ENCODE data around the gene RGS11. TPM values are rescaled to one million over a fixed set of nuclear protein-coding genes. Genes with fewer than 3 reads are reported as not detected.

Gene RGS11
- total RNA-seq, 2 donors from 2014 or later: 2.9 to 4.0 TPM

GRCh38 chr16:305916-306626 is 30.3 kb upstream of the RGS11 start:
- TF ChIP-seq CTCF (IDR thresholded peaks at IDR 0.05): no peak
- intact Hi-C loops (cut with DNase I): no loop called here
- no peak overlapping the region for H3K27ac ChIP-seq
- H3K27me3 ChIP-seq: no peaks in the 10 kb centered on the region
- no peak overlapping the region for H3K9ac ChIP-seq (ENCODE audit: low read depth in 2 of 2, low read length in 2 of 2)
- no peak overlapping the region for H3K4me3 ChIP-seq
- H3K9me3 ChIP-seq: no peaks in the 10 kb centered on the region
- no peaks in the 10 kb centered on the region for H3K36me3 ChIP-seq
- H3K4me1 ChIP-seq: no peaks in the 10 kb centered on the region
- no peak for DNase-seq

- intact Hi-C loops (cut with DNase I): no loop called here
- Histone ChIP-seq H3K9ac (ENCODE audit: low read depth in 2 of 2, low read length in 2 of 2) (no peak overlapping the region), H3K27ac (no peak overlapping the region), H3K36me3 (no peaks in the 10 kb centered on the region), H3K4me1 (no peaks in the 10 kb centered on the region), H3K9me3 (no peaks in the 10 kb centered on the region), H3K27me3 (no peaks in the 10 kb centered on the region), H3K4me3 (no peak overlapping the region)
- TF ChIP-seq CTCF (IDR thresholded peaks at IDR 0.05): no peak
- no peak for DNase-seq
Observed at GRCh38 chr16:303760-304505, 28.2 kb upstream of the RGS11 start.

- TF ChIP-seq CTCF (IDR thresholded peaks at IDR 0.05): no peak
- DNase-seq: no peak
- Histone ChIP-seq H3K36me3 (no peaks in the 10 kb centered on the region), H3K9me3 (no peaks in the 10 kb centered on the region), H3K4me1 (no peaks in the 10 kb centered on the region), H3K4me3 (no peak overlapping the region), H3K27me3 (no peaks in the 10 kb centered on the region), H3K9ac (ENCODE audit: low read depth in 2 of 2, low read length in 2 of 2) (no peak overlapping the region), H3K27ac (no peak overlapping the region)
- intact Hi-C loops (cut with DNase I): no loop called here
Observed at GRCh38 chr16:301950-302349, 26.2 kb upstream of the RGS11 start.

GRCh38 chr16:301235-301634 is 25.5 kb upstream of the RGS11 start:
- no peak for DNase-seq
- H3K36me3 ChIP-seq: no peaks in the 10 kb centered on the region
- intact Hi-C loops (cut with DNase I): no loop called here

GRCh38 chr16:297832-298231 is 22.1 kb upstream of the RGS11 start:
- H3K27ac ChIP-seq: no peak overlapping the region
- no peak for TF ChIP-seq CTCF (IDR thresholded peaks at IDR 0.05)
- intact Hi-C loops (cut with DNase I): no loop called here
- H3K9me3 ChIP-seq: no peaks in the 10 kb centered on the region
- H3K4me3 ChIP-seq: no peak overlapping the region
- no peaks in the 10 kb centered on the region for H3K4me1 ChIP-seq
- no peaks in the 10 kb centered on the region for H3K27me3 ChIP-seq
- DNase-seq: no peak
- no peak overlapping the region for H3K9ac ChIP-seq (ENCODE audit: low read depth in 2 of 2, low read length in 2 of 2)
- no peaks in the 10 kb centered on the region for H3K36me3 ChIP-seq

More at GRCh38 chr16:301235-301634, 25.5 kb upstream of the RGS11 start:
- H3K27me3 ChIP-seq: no peaks in the 10 kb centered on the region
- H3K4me3 ChIP-seq: no peak overlapping the region
- no peaks in the 10 kb centered on the region for H3K4me1 ChIP-seq
- no peaks in the 10 kb centered on the region for H3K9me3 ChIP-seq
- no peak overlapping the region for H3K9ac ChIP-seq (ENCODE audit: low read depth in 2 of 2, low read length in 2 of 2)
- TF ChIP-seq CTCF (IDR thresholded peaks at IDR 0.05): no peak
- no peak overlapping the region for H3K27ac ChIP-seq
